Esophagus muscularis mucosa (tissue), 4 donors: Measurements from ENCODE around the gene ADNP. TPM values are rescaled to one million over a fixed set of nuclear protein-coding genes. Genes with fewer than 3 reads are reported as not detected.

Experiments
- DNase-seq: peaks from one replicate; pipeline ENCODE4 v3.0.0-alpha.2; 2017; ENCODE audit errors: extremely low spot score
- H3K27ac ChIP-seq, 4 donors: fragments of 200-600 bp; sonication (generic); replicated peaks in 1 of 4; 1 replicate in 3 of 4; 2 replicates in 1 of 4; pipeline ENCODE4 v1.5.1; 2016 to 2019; ENCODE audit warnings: mild to moderate bottlenecking in 1 of 4
- H3K27me3 ChIP-seq, 4 donors: fragments of 200-600 bp; sonication (generic); one replicate each; pipeline versions ENCODE4 v1.5.1 to v1.6.0; 2016 to 2019
- H3K36me3 ChIP-seq, 4 donors: fragments of 200-600 bp; sonication (generic); one replicate each; pipeline ENCODE4 v1.5.1; 2016 to 2019
- H3K4me1 ChIP-seq, 4 donors: fragments of 200-600 bp; sonication (generic); one replicate each; pipeline ENCODE4 v1.5.1; 2016 to 2019
- H3K4me3 ChIP-seq, 4 donors: fragments of 200-600 bp; sonication (generic); 1 replicate in 2 of 4; 2 replicates in 2 of 4; pipeline ENCODE4 v1.5.1; 2016 to 2019; ENCODE audit warnings: mild to moderate bottlenecking in 4 of 4, moderate library complexity in 1 of 4
- H3K9me3 ChIP-seq, 4 donors: fragments of 200-600 bp; sonication (generic); 1 replicate in 3 of 4; 2 replicates in 1 of 4; pipeline ENCODE4 v1.5.1; 2016 to 2019
- EP300 ChIP-seq: sonication (generic); formaldehyde crosslinking; IDR thresholded peaks from one replicate; pipeline ENCODE4 v1.6.1; 2017; ENCODE audit warnings: antibody characterized with exemption
- POLR2A ChIP-seq: fragments of 450-650 bp; IDR thresholded peaks from one replicate; pipeline ENCODE4 v1.6.1; 2017; ENCODE audit warnings: antibody characterized with exemption, moderate library complexity, mild to moderate bottlenecking, low read depth
- POLR2AphosphoS5 ChIP-seq, 2 donors: sonication (generic); formaldehyde crosslinking; IDR thresholded peaks; one replicate each; pipeline ENCODE4 v1.6.1; 2017; ENCODE audit warnings: antibody characterized with exemption in 2 of 2
- WGBS: methylation state at CpG from one replicate; pipeline ENCODE4 v1.1.5; 2018; 5-methylcytosine and 5-hydroxymethylcytosine counted together
- intact Hi-C: fragments of 100-400 bp; cut with DNase I; formaldehyde crosslinking; loops from one replicate; pipeline ENCODE4 v1.15.1; 2023
- total RNA-seq, 4 donors: library from RNA; depleted of rRNA; stranded (reverse); fragments of >200 nt; gene quantifications; one replicate each; pipeline versions ENCODE4 v1.1.0 to v1.2.1, GENCODE V29; 2016
- TF ChIP-seq, protein P1 (sequence below), 3 experiments: fragments of 200-600 bp in 2 of 3; fragments of 450-650 bp in 1 of 3; sonication (generic) in 2 of 3; IDR thresholded peaks; one replicate each; pipeline ENCODE4 v1.5.1; 2017 to 2019; ENCODE audit warnings: antibody characterized with exemption in 3 of 3, mild to moderate bottlenecking in 2 of 3, moderate library complexity in 1 of 3

Gene ADNP
- total RNA-seq, 4 donors from 2014 or later, result 39.1 to 59.8 (median 48.2) TPM

DNA sequence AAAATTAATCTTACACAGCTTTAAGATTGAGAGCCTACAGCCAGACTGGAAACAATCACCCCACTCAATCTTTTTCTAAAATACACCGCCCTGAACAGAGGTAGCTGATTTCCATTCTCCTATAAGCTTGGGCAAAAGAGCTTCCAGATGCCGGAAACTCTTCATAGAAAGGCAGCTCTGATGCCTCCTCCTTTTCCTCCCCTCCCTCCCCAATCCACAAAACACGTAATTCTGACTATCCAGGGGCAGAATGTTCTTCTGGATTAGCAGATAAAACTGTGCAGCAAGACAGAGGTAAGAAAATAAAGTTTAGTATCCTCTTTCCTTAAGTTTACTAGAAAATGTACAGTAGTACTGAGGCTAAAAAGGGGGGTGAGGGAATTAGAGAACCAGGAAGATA lies 15.8 kb downstream of the ADNP start:
- intact Hi-C loops, result no loop called here
- H3K27me3 ChIP-seq, result no peaks in the 10 kb centered on the region
- peak overlapping the region; percentile 17 to 54 (median 20) for H3K27ac ChIP-seq
- no peaks in the 10 kb centered on the region for H3K9me3 ChIP-seq
- TF ChIP-seq POLR2AphosphoS5 (IDR thresholded peaks at IDR 0.05) (no peak), EP300 (no peak), POLR2A (no peak)
- TF ChIP-seq, protein P1, sequence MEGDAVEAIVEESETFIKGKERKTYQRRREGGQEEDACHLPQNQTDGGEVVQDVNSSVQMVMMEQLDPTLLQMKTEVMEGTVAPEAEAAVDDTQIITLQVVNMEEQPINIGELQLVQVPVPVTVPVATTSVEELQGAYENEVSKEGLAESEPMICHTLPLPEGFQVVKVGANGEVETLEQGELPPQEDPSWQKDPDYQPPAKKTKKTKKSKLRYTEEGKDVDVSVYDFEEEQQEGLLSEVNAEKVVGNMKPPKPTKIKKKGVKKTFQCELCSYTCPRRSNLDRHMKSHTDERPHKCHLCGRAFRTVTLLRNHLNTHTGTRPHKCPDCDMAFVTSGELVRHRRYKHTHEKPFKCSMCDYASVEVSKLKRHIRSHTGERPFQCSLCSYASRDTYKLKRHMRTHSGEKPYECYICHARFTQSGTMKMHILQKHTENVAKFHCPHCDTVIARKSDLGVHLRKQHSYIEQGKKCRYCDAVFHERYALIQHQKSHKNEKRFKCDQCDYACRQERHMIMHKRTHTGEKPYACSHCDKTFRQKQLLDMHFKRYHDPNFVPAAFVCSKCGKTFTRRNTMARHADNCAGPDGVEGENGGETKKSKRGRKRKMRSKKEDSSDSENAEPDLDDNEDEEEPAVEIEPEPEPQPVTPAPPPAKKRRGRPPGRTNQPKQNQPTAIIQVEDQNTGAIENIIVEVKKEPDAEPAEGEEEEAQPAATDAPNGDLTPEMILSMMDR (IDR thresholded peaks at IDR 0.05), result no peak
- H3K4me1 ChIP-seq, result peaks cover 65 to 98% (median 88%) of the 10 kb centered on the region in 4 donors
- DNase-seq, result no peak
- no peak overlapping the region for H3K4me3 ChIP-seq
- 41% methylated on average over 3 of the region's 3 CpGs for WGBS
- no peaks in the 10 kb centered on the region for H3K36me3 ChIP-seq

DNA sequence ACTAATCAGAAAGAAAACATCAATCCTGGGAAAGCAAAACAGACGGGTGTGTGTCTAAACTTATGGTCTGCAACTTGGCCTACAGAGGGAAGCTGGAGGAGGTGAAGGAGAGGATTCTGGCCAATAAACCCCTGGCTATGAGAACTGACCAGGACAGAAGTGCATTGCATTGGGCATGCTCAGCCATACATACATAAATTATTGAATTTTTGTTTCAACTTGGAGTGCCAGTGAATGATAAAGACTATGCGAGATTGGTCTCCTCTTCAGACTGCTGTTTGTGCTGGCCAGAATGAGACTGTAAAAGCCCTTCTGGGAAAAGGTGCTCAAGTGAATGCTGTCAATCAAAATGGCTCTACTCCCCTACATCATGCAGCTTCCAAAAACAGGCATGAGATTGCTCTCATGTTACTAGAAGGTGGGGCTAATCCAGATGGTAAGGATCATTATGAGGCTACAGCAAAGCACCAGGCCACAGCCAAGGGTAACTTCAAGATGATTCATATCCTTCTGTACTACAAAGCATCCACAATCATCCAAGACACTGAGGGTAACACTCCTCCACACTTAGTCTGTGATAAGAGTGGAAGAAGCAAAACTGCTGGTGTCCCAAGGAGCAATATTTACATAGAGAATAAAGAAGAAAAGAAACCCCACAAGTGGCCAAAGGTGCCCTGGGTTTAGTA lies 17.4 kb downstream of the ADNP start:
- H3K9me3 ChIP-seq, result no peaks in the 10 kb centered on the region
- DNase-seq, result no peak
- H3K4me1 ChIP-seq, result peaks cover 58 to 91% (median 79%) of the 10 kb centered on the region in 4 donors
- no peak overlapping the region for H3K4me3 ChIP-seq
- H3K27me3 ChIP-seq, result no peaks in the 10 kb centered on the region
- whole genome bisulfite sequencing, result 68% methylated on average over 2 of the region's 2 CpGs
- intact Hi-C loops, result no loop called here
- TF ChIP-seq EP300, result no peak
- H3K36me3 ChIP-seq, result no peaks in the 10 kb centered on the region
- H3K27ac ChIP-seq, result peak overlapping the region in 1 of 4 donors; percentile 20

DNA sequence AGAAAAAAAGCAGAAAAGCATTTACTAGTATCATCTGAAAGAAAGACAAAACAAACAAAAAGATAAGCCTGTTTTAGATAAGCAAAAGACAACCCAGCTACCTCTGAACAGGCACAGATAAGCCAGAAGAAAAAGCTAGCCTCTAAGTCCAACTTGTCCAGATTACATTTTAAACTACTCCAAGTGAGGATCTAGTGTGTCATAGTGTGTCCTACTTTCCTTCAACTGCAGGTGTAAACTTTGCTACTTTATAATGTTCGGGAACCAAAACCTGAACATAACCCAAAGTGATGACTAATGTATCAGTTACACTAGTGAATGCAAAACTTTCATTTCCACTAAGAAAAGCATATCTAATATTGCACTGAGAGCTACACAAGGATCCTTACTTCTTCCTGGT lies 19.5 kb downstream of the ADNP start:
- no peak for DNase-seq
- Histone ChIP-seq H3K4me3 (no peak overlapping the region), H3K4me1 (peaks cover 42 to 77% (median 68%) of the 10 kb centered on the region in 4 donors), H3K27me3 (no peaks in the 10 kb centered on the region), H3K27ac (no peak overlapping the region), H3K9me3 (no peaks in the 10 kb centered on the region), H3K36me3 (peaks cover 0 to 3% (median 0%) of the 10 kb centered on the region in 4 donors)
- TF ChIP-seq POLR2AphosphoS5 (IDR thresholded peaks at IDR 0.05) (no peak), EP300 (no peak), POLR2A (no peak)
- TF ChIP-seq, protein P1 (IDR thresholded peaks at IDR 0.05), result no peak
- 27% methylated on average over 1 of the region's 1 CpG for WGBS
- intact Hi-C loops, result no loop called here

DNA sequence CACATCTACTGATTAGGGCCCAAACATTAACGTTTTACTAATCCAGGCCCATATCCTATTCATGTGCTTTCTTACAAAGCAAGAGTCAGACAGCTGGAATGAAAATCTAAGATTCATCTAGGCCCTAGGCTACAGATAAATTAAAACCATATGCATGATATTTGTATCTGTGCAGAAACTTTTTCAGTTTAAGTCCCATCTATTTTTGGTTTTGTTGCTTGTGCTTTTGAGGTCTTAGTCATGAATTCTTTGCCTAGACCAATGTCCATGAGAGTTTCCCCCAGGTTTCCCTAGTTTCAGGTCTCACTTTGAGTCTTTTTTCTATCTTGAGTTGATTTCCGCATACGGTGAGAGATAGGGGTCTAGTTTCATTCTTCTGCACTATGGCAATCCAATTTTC lies 20.2 kb downstream of the ADNP start:
- no peaks in the 10 kb centered on the region for H3K27me3 ChIP-seq
- 59% methylated on average over 3 of the region's 3 CpGs for WGBS
- intact Hi-C loops, result no loop called here
- no peaks in the 10 kb centered on the region for H3K9me3 ChIP-seq
- peaks cover 0 to 3% (median 0%) of the 10 kb centered on the region in 4 donors for H3K36me3 ChIP-seq
- H3K27ac ChIP-seq, result no peak overlapping the region
- H3K4me1 ChIP-seq, result peaks cover 35 to 75% (median 65%) of the 10 kb centered on the region in 4 donors
- DNase-seq, result no peak
- no peak overlapping the region for H3K4me3 ChIP-seq
- TF ChIP-seq POLR2A (no peak), POLR2AphosphoS5 (IDR thresholded peaks at IDR 0.05) (no peak), EP300 (no peak)
- TF ChIP-seq, protein P1 (IDR thresholded peaks at IDR 0.05), result no peak

DNA sequence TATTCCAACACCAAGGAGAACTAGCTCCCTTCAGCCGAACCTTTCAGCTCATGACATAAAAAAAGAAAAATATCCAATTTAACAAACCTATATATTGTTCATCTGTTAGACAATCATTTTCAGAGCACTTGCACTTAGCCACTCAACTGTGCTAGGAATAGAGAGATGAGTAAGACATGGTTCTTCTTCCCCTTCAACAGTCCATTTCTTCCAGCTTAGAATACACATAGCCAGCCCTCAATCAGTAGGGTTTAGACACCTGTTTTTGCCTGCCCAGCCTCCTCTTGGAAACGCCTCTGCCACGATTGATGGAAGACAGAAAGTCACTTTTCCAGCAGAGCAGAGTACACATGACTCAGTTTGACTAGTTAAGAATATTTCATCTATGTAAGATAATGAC lies 21.8 kb downstream of the ADNP start:
- Histone ChIP-seq H3K4me3 (no peak overlapping the region), H3K36me3 (peaks cover 0 to 3% (median 0%) of the 10 kb centered on the region in 4 donors), H3K4me1 (peaks cover 27 to 63% (median 62%) of the 10 kb centered on the region in 4 donors), H3K9me3 (no peaks in the 10 kb centered on the region), H3K27ac (no peak overlapping the region), H3K27me3 (no peaks in the 10 kb centered on the region)
- TF ChIP-seq, protein P1 (IDR thresholded peaks at IDR 0.05), result no peak
- TF ChIP-seq POLR2A, result no peak
- no peak for TF ChIP-seq EP300
- no peak for TF ChIP-seq POLR2AphosphoS5 (IDR thresholded peaks at IDR 0.05)
- DNase-seq, result no peak
- intact Hi-C loops, result no loop called here
- 94% methylated on average over 3 of the region's 3 CpGs for WGBS
